Neural crest cell (in vitro differentiated cells): ENCODE measurements around the gene MT1B. TPM values are rescaled to one million over a fixed set of nuclear protein-coding genes. Genes with fewer than 3 reads are reported as not detected.
A peak's percentile ranks its signal among the peaks of the same experiment; 100 is the strongest.

ENCODE experiments used
- DNase-seq: peaks from one replicate; pipeline ENCODE4 v3.0.0; 2021; ENCODE audit warnings: low read depth, mixed read lengths, low spot score
- H3K27ac Mint-ChIP-seq: one replicate; pipeline ENCODE4 v1.8.0; 2021; ENCODE audit warnings: mild to moderate bottlenecking, mixed read lengths; ENCODE audit not compliant: unreplicated experiment
- H3K27me3 Mint-ChIP-seq: 2 replicates; pipeline ENCODE4 v1.8.0; 2021; ENCODE audit warnings: low read depth, mild to moderate bottlenecking, mixed read lengths
- H3K36me3 Mint-ChIP-seq: 2 replicates; pipeline ENCODE4 v1.8.0; 2021; ENCODE audit warnings: low read depth, mild to moderate bottlenecking, mixed read lengths
- H3K4me1 Mint-ChIP-seq: 2 replicates; pipeline ENCODE4 v1.8.0; 2021; ENCODE audit warnings: mixed read lengths
- H3K4me3 Mint-ChIP-seq: one replicate; pipeline ENCODE4 v1.8.0; 2021; ENCODE audit warnings: mild to moderate bottlenecking, mixed read lengths
- H3K9me3 Mint-ChIP-seq: 2 replicates; pipeline ENCODE4 v1.8.0; 2021; ENCODE audit warnings: mixed read lengths
- CTCF ChIP-seq: fragments of 200-600 bp; sonication (generic); conservative IDR thresholded peaks from 2 replicates; pipeline ENCODE4 v1.5.0; 2021; ENCODE audit warnings: antibody characterized with exemption, mild to moderate bottlenecking
- total RNA-seq: library from RNA; stranded (reverse); gene quantifications from 2 replicates; pipeline ENCODE4 v1.2.1, GENCODE V29; 2021

The MT1B gene
- total RNA-seq, 1 donor from 2014 or later = not detected

- TF ChIP-seq CTCF = no peak
- Mint-ChIP-seq H3K36me3 (no peaks in the 10 kb centered on the region), H3K4me1 (peaks cover 6% of the 10 kb centered on the region), H3K9me3 (no peaks in the 10 kb centered on the region), H3K4me3 (no peak overlapping the region), H3K27me3 (peaks cover 100% of the 10 kb centered on the region), H3K27ac (no peak overlapping the region)
- no peak for DNase-seq
These were observed 10.5 kb upstream of the MT1B start for GRCh38 chr16:56641166-56641565.

DNA sequence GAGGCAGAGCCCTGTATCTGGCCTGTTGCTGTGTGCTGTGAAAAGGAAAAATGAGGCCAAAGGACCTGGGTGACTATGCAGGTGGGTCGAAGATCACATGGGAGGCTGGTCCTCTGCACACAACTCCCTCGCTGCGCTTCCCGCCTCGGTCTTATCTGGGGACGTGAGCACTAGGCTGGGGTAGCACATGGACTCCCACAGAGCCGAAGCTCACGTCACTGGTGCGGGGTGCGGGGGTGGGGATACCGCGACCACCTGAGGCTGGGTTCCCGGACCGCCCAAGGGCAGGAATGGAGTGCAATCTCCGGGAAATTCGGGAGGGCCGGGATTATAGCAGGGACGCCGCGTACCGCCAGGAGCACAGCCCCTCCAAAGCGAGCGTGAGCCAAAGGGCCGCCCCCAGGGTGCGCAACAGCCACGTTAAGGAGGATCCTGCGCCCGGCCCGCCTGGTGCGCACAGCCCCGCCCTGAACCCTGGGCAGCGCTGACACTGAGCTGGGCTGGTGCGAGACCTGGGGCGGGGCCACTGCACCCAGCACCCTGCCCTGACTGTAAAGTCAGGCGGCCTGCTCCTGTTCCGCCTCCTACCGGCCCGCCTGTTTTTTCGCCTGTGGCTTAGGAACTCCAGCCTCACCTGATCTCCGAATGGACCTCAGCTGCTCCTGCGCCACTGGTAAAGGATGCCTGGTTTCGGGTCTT is 8.5 kb upstream of the MT1B start:
- no peak overlapping the region for H3K27ac Mint-ChIP-seq
- H3K27me3 Mint-ChIP-seq = peaks cover 99% of the 10 kb centered on the region
- H3K4me3 Mint-ChIP-seq = no peak overlapping the region
- DNase-seq = no peak
- H3K4me1 Mint-ChIP-seq = no peaks in the 10 kb centered on the region
- no peaks in the 10 kb centered on the region for H3K9me3 Mint-ChIP-seq
- no peaks in the 10 kb centered on the region for H3K36me3 Mint-ChIP-seq
- TF ChIP-seq CTCF = peak; percentile 35

GRCh38 chr16:56643833-56644232 is 7.9 kb upstream of the MT1B start:
- DNase-seq = no peak
- Mint-ChIP-seq H3K4me3 (no peak overlapping the region), H3K27me3 (peaks cover 99% of the 10 kb centered on the region), H3K36me3 (no peaks in the 10 kb centered on the region), H3K4me1 (no peaks in the 10 kb centered on the region), H3K9me3 (no peaks in the 10 kb centered on the region), H3K27ac (no peak overlapping the region)
- peak; percentile 2 for TF ChIP-seq CTCF

DNA sequence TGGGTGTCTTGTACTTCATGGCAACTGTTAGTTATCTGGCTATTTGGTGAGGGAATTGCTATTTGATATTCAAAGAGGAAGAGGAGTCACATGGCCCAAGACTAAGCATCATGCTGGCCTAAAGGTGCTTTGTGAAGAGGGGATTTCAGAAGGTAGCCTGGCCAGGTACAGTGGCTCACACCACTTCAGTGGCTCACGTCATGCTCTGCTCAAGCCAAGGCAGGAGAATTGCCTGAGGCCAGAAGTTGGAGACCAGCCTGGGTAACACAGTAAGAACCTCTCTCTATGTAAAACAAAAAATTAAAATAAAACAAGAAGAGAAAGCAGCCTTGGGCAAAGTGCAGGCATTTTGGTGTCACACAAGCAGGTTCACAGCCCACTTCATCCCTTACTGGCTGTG is 6.4 kb upstream of the MT1B start:
- H3K4me1 Mint-ChIP-seq = no peaks in the 10 kb centered on the region
- no peak overlapping the region for H3K4me3 Mint-ChIP-seq
- H3K27me3 Mint-ChIP-seq = peaks cover 98% of the 10 kb centered on the region
- no peak for TF ChIP-seq CTCF
- no peak overlapping the region for H3K27ac Mint-ChIP-seq
- DNase-seq = no peak
- no peaks in the 10 kb centered on the region for H3K9me3 Mint-ChIP-seq
- H3K36me3 Mint-ChIP-seq = no peaks in the 10 kb centered on the region

GRCh38 chr16:56645838-56646237 is 5.8 kb upstream of the MT1B start:
- Mint-ChIP-seq H3K27ac (no peak overlapping the region), H3K9me3 (no peaks in the 10 kb centered on the region), H3K4me1 (no peaks in the 10 kb centered on the region), H3K4me3 (no peak overlapping the region), H3K36me3 (no peaks in the 10 kb centered on the region), H3K27me3 (peaks cover 98% of the 10 kb centered on the region)
- TF ChIP-seq CTCF = no peak
- no peak for DNase-seq
